HEK293 (cell line): ENCODE results near the gene C22orf39.

Experiments used
- AEBP2 ChIP-seq: fragments of 450-650 bp; formaldehyde crosslinking; IDR thresholded peaks from 2 replicates; pipeline ENCODE4 v1.5.1; 2016; ENCODE audit warnings: missing biosample characterization, missing genetic modification characterization, borderline replicate concordance
- ELK4 ChIP-seq: IDR thresholded peaks from 2 replicates; pipeline ENCODE4 v1.6.1; 2011; ENCODE audit warnings: mild to moderate bottlenecking, low read depth, low read length, borderline replicate concordance
- FEZF1 ChIP-seq: fragments of 450-650 bp; formaldehyde crosslinking; IDR thresholded peaks from 2 replicates; pipeline ENCODE4 v1.5.1; 2016; ENCODE audit warnings: missing biosample characterization, missing genetic modification characterization
- GFI1B ChIP-seq: fragments of 450-650 bp; formaldehyde crosslinking; IDR thresholded peaks from 2 replicates; pipeline ENCODE4 v1.5.1; 2016; ENCODE audit warnings: missing biosample characterization, missing genetic modification characterization
- REPIN1 ChIP-seq: fragments of 450-650 bp; formaldehyde crosslinking; IDR thresholded peaks from 2 replicates; pipeline ENCODE4 v1.5.1; 2017; ENCODE audit warnings: missing biosample characterization, missing genetic modification characterization, low read depth
- YY1 ChIP-seq: fragments of 450-650 bp; formaldehyde crosslinking; IDR thresholded peaks from 2 replicates; pipeline ENCODE4 v1.5.1; 2018; ENCODE audit warnings: missing biosample characterization, missing genetic modification characterization
- ZBTB1 ChIP-seq: fragments of 450-650 bp; formaldehyde crosslinking; IDR thresholded peaks from 2 replicates; pipeline ENCODE4 v1.5.1; 2016; ENCODE audit warnings: missing biosample characterization, missing genetic modification characterization
- ZBTB17 ChIP-seq: fragments of 450-650 bp; formaldehyde crosslinking; IDR thresholded peaks from 2 replicates; pipeline ENCODE4 v1.5.1; 2016; ENCODE audit warnings: missing biosample characterization, missing genetic modification characterization
- ZBTB44 ChIP-seq: fragments of 450-650 bp; IDR thresholded peaks from 2 replicates; pipeline ENCODE4 v1.5.1; 2018; ENCODE audit warnings: missing biosample characterization, mild to moderate bottlenecking, missing genetic modification characterization
- ZEB2 ChIP-seq: fragments of 450-650 bp; formaldehyde crosslinking; IDR thresholded peaks from 2 replicates; pipeline ENCODE4 v1.5.1; 2016; ENCODE audit warnings: missing biosample characterization, missing genetic modification characterization
- ZIC2 ChIP-seq: fragments of 450-650 bp; formaldehyde crosslinking; IDR thresholded peaks from 2 replicates; pipeline ENCODE4 v1.5.1; 2016; ENCODE audit warnings: missing biosample characterization, missing genetic modification characterization
- ZNF157 ChIP-seq: fragments of 450-650 bp; formaldehyde crosslinking; IDR thresholded peaks from 2 replicates; pipeline ENCODE4 v1.5.1; 2016; ENCODE audit warnings: missing biosample characterization, missing genetic modification characterization
- ZNF174 ChIP-seq: fragments of 450-650 bp; formaldehyde crosslinking; IDR thresholded peaks from 2 replicates; pipeline ENCODE4 v1.5.0; 2017; ENCODE audit warnings: missing biosample characterization, mild to moderate bottlenecking, missing genetic modification characterization
- ZNF19 ChIP-seq: fragments of 450-650 bp; formaldehyde crosslinking; IDR thresholded peaks from 2 replicates; pipeline ENCODE4; 2016; ENCODE audit warnings: missing biosample characterization, missing genetic modification characterization, low read depth
- ZNF239 ChIP-seq: fragments of 450-650 bp; formaldehyde crosslinking; IDR thresholded peaks from 2 replicates; pipeline ENCODE4 v1.5.1; 2016; ENCODE audit warnings: missing biosample characterization, missing genetic modification characterization
- ZNF24 ChIP-seq: fragments of 450-650 bp; formaldehyde crosslinking; IDR thresholded peaks from 2 replicates; pipeline ENCODE4 v1.5.1; 2016; ENCODE audit warnings: missing biosample characterization, missing genetic modification characterization
- ZNF248 ChIP-seq: fragments of 450-650 bp; formaldehyde crosslinking; IDR thresholded peaks from 2 replicates; pipeline ENCODE4 v1.5.1; 2017; ENCODE audit warnings: missing biosample characterization, missing genetic modification characterization
- ZNF292 ChIP-seq: fragments of 450-650 bp; formaldehyde crosslinking; IDR thresholded peaks from 2 replicates; pipeline ENCODE4 v1.5.1; 2016; ENCODE audit warnings: low read depth, missing biosample characterization, missing genetic modification characterization, borderline replicate concordance
- ZNF473 ChIP-seq: fragments of 450-650 bp; formaldehyde crosslinking; IDR thresholded peaks from 2 replicates; pipeline ENCODE4 v1.5.1; 2017; ENCODE audit warnings: missing biosample characterization, missing genetic modification characterization
- ZNF48 ChIP-seq: fragments of 450-650 bp; formaldehyde crosslinking; IDR thresholded peaks from 2 replicates; pipeline ENCODE4 v1.5.1; 2016; ENCODE audit warnings: missing biosample characterization, missing genetic modification characterization
- ZNF544 ChIP-seq: fragments of 450-650 bp; formaldehyde crosslinking; IDR thresholded peaks from 2 replicates; pipeline ENCODE4 v1.5.0; 2017; ENCODE audit warnings: missing biosample characterization, missing genetic modification characterization
- ZNF558 ChIP-seq: fragments of 450-650 bp; formaldehyde crosslinking; IDR thresholded peaks from 2 replicates; pipeline ENCODE4 v1.5.1; 2016; ENCODE audit warnings: missing biosample characterization, missing genetic modification characterization
- ZNF791 ChIP-seq: fragments of 450-650 bp; formaldehyde crosslinking; IDR thresholded peaks from 2 replicates; pipeline ENCODE4 v1.5.1; 2016; ENCODE audit warnings: missing biosample characterization, missing genetic modification characterization
- ZSCAN4 ChIP-seq: fragments of 450-650 bp; formaldehyde crosslinking; IDR thresholded peaks from 2 replicates; pipeline ENCODE4 v1.5.1; 2017; ENCODE audit warnings: missing biosample characterization, missing genetic modification characterization
- TF ChIP-seq, protein P1 (sequence below): fragments of 450-650 bp; formaldehyde crosslinking; IDR thresholded peaks from 2 replicates; pipeline ENCODE4 v1.5.1; 2016; ENCODE audit warnings: missing biosample characterization, missing genetic modification characterization, borderline replicate concordance
- TF ChIP-seq, protein P2 (sequence below): fragments of 450-650 bp; formaldehyde crosslinking; IDR thresholded peaks from 2 replicates; pipeline ENCODE4 v1.5.1; 2016; ENCODE audit warnings: missing biosample characterization, missing genetic modification characterization

Gene C22orf39

GRCh38 chr22:19407649-19408606, 39.6 kb downstream of the C22orf39 start (continued):
- TF ChIP-seq YY1 (tag by site-specific recombination) (no peak; the same call in 1 of the 2 replicates), ZSCAN4 (tag by site-specific recombination) (no peak), ZBTB17 (tag by site-specific recombination) (peak; percentile 45; the same call in 1 of the 2 replicates), AEBP2 (tag by site-specific recombination) (no peak), ZBTB44 (tag by site-specific recombination) (peak; percentile 78; the same call in 1 of the 2 replicates), REPIN1 (no peak), ZNF473 (tag by site-specific recombination) (no peak), ZNF248 (tag by site-specific recombination) (no peak), ZNF791 (tag by site-specific recombination) (no peak), ZEB2 (tag by site-specific recombination) (peak; percentile 25; the same call in 1 of the 2 replicates), ZNF239 (0 out of 2 replicates have a peak, but pooled peaks have one; percentile 40), ZNF174 (tag by site-specific recombination) (no peak), FEZF1 (peak; percentile 68), ZNF292 (tag by site-specific recombination) (no peak), ZNF24 (tag by site-specific recombination) (no peak), ZNF558 (tag by site-specific recombination) (no peak), ZNF19 (tag by site-specific recombination) (no peak), ZBTB1 (no peak), ZNF48 (tag by site-specific recombination) (no peak), ZNF157 (tag by site-specific recombination) (no peak), ZNF544 (tag by site-specific recombination) (no peak), ZIC2 (tag by site-specific recombination) (no peak), GFI1B (tag by site-specific recombination) (no peak), ELK4 (no peak)
- TF ChIP-seq, protein P1, sequence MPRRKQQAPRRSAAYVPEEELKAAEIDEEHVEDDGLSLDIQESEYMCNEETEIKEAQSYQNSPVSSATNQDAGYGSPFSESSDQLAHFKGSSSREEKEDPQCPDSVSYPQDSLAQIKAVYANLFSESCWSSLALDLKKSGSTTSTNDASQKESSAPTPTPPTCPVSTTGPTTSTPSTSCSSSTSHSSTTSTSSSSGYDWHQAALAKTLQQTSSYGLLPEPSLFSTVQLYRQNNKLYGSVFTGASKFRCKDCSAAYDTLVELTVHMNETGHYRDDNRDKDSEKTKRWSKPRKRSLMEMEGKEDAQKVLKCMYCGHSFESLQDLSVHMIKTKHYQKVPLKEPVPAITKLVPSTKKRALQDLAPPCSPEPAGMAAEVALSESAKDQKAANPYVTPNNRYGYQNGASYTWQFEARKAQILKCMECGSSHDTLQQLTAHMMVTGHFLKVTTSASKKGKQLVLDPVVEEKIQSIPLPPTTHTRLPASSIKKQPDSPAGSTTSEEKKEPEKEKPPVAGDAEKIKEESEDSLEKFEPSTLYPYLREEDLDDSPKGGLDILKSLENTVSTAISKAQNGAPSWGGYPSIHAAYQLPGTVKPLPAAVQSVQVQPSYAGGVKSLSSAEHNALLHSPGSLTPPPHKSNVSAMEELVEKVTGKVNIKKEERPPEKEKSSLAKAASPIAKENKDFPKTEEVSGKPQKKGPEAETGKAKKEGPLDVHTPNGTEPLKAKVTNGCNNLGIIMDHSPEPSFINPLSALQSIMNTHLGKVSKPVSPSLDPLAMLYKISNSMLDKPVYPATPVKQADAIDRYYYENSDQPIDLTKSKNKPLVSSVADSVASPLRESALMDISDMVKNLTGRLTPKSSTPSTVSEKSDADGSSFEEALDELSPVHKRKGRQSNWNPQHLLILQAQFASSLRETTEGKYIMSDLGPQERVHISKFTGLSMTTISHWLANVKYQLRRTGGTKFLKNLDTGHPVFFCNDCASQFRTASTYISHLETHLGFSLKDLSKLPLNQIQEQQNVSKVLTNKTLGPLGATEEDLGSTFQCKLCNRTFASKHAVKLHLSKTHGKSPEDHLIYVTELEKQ (tag by site-specific recombination) = no peak
- TF ChIP-seq, protein P2, sequence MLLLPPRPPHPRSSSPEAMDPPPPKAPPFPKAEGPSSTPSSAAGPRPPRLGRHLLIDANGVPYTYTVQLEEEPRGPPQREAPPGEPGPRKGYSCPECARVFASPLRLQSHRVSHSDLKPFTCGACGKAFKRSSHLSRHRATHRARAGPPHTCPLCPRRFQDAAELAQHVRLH (tag by site-specific recombination) = no peak
